ENCODE measurements around the gene CEBPE.

Gene CEBPE

GRCh38 chr14:23071244-23071920 lies 47.7 kb downstream of the CEBPE start:
- TF ChIP-seq, protein P1, sequence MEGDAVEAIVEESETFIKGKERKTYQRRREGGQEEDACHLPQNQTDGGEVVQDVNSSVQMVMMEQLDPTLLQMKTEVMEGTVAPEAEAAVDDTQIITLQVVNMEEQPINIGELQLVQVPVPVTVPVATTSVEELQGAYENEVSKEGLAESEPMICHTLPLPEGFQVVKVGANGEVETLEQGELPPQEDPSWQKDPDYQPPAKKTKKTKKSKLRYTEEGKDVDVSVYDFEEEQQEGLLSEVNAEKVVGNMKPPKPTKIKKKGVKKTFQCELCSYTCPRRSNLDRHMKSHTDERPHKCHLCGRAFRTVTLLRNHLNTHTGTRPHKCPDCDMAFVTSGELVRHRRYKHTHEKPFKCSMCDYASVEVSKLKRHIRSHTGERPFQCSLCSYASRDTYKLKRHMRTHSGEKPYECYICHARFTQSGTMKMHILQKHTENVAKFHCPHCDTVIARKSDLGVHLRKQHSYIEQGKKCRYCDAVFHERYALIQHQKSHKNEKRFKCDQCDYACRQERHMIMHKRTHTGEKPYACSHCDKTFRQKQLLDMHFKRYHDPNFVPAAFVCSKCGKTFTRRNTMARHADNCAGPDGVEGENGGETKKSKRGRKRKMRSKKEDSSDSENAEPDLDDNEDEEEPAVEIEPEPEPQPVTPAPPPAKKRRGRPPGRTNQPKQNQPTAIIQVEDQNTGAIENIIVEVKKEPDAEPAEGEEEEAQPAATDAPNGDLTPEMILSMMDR (IDR thresholded peaks at IDR 0.05), result no peak
- peak; percentile 78 for DNase-seq
- H3K4me3 Mint-ChIP-seq, result peak overlapping the region; percentile 97
- no peaks in the 10 kb centered on the region for H3K27me3 Mint-ChIP-seq (ENCODE audit: low read depth, poor library complexity)
- peaks cover 52% of the 10 kb centered on the region for H3K36me3 Mint-ChIP-seq (ENCODE audit: low read depth)
- H3K27ac Mint-ChIP-seq, result peak overlapping the region; percentile 97
- no peaks in the 10 kb centered on the region for H3K9me3 Mint-ChIP-seq
- H3K4me1 Mint-ChIP-seq, result peaks cover 60% of the 10 kb centered on the region

DNA sequence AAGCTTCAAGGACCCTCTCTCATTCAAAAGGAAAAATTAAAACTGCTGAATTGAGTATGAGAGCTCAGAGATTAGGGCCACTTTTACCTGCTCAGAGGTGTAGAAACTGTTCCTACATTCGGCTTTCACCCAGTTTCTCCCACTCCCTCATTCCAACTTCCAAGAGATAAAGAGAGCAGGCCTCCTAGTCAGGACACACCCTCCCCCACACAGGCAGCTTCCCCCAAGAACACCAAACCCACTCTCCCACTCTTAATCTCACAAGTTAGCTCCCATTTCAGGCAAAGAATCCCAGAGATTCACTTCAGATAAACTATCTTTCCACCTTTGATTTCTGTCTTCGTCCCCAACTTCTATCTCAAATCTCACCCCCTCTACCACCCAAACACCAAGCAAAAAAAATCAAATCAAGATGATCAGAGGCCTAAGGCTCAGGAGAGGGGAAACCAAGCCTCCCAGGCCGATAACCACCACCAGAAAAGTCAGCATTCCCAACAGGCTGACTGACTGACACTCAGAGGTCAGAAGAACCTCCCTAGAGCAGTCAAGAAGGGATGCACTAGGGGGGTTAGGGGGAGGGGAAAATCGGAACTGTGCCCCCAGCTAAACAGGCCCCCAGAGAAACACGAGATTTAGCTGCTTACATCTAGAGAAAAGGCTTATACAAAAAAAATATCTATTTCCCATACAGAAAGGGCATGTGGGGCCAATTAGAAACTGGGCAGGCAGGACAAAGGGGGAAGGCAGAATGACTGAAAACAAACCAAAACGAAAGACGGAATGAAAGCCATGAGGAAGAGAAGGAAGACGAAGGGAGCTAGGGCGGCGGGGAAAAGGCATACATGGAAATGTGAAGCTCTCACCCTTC lies 48.6 kb downstream of the CEBPE start:
- Mint-ChIP-seq H3K9me3 (no peaks in the 10 kb centered on the region), H3K36me3 (ENCODE audit: low read depth) (peaks cover 55% of the 10 kb centered on the region), H3K4me1 (peaks cover 68% of the 10 kb centered on the region), H3K27me3 (ENCODE audit: low read depth, poor library complexity) (no peaks in the 10 kb centered on the region), H3K4me3 (peak overlapping the region; percentile 97), H3K27ac (peak overlapping the region; percentile 97)
- TF ChIP-seq, protein P1 (IDR thresholded peaks at IDR 0.05), result no peak
- no peak for DNase-seq

GRCh38 chr14:23069413-23069806 lies 49.6 kb downstream of the CEBPE start:
- no peaks in the 10 kb centered on the region for H3K9me3 Mint-ChIP-seq
- no peaks in the 10 kb centered on the region for H3K27me3 Mint-ChIP-seq (ENCODE audit: low read depth, poor library complexity)
- H3K36me3 Mint-ChIP-seq (ENCODE audit: low read depth), result peaks cover 57% of the 10 kb centered on the region
- TF ChIP-seq, protein P1 (IDR thresholded peaks at IDR 0.05), result no peak
- H3K27ac Mint-ChIP-seq, result peak overlapping the region; percentile 96
- peak overlapping the region; percentile 97 for H3K4me3 Mint-ChIP-seq
- DNase-seq, result no peak
- peaks cover 66% of the 10 kb centered on the region for H3K4me1 Mint-ChIP-seq

DNA sequence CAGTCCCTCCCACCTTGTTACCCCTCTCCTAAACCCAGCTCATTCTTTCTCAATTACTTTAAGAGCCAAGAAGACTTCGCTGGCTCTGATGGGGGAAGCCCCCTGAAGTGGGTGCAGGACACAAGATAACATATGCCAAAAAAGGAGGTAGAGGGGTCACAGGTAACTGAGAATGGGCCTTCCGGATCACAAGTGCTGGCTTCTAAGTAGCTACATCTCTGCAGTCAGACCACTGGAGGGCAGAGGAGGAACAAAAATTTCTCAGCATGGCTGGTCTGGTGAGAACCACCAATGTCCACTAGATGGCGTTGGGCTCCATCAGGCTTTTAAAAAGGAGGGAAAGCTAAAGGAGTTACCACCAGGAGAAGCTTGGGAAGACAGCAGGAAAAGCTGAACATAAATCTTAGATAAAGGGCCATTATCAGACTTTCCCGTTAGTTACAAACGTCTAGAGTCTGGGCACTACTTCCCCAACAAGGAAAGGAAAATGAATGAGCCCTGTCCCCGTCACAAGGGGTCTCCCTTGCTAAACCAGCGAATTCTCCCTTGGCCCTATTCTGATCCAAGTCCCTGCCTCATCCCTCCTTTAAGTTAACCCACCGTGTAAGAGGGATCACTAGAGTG lies 50.2 kb downstream of the CEBPE start:
- Mint-ChIP-seq H3K27me3 (ENCODE audit: low read depth, poor library complexity) (no peaks in the 10 kb centered on the region), H3K27ac (peak overlapping the region; percentile 96), H3K4me3 (peak overlapping the region; percentile 97), H3K9me3 (no peaks in the 10 kb centered on the region), H3K36me3 (ENCODE audit: low read depth) (peaks cover 57% of the 10 kb centered on the region), H3K4me1 (peaks cover 70% of the 10 kb centered on the region)
- TF ChIP-seq, protein P1 (IDR thresholded peaks at IDR 0.05), result peak; percentile 98
- DNase-seq, result peak; percentile 82

DNA sequence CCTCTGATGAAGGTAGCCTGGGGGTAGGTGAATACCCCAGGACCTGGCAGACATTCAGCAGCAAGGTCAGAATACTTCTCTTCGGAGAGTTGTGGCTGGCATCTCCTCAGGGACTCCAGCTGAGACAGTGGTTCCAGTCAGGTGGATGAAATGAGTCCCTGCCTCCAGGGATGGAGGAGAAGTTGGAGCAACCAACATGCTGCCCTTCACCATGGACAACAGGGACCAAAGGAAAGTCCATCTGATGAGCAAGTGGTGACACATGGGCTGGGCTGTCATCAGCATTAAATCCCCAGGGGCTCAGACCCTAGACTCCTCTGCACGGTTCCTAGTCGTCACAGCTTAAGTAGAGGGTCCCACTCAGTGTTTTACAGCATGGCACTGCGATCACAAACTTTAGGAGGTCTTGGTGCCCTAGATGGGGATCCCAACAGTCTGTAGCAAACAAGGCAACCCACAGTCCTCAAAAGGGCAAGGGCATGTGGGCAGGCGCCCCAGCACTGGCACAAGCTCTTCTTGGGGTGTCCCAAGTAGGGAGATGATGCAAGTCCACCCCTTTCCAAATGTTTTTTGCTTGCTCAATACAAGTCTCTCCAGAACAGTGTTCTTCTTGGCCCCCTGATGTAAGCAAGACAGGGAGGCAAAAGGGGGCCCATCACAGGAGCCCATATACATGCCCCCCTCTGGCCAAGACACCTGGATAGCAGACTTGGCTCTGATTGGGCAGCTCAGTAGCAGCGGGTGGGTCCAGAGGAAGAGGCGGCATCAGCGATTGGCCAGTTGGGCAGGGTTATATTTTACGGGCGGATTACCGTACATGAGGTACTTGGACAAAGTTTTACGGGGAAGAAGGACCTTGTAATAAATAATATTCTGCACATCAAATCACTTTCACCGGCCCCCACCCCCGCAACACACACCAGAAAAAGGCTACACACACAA lies 50.9 kb downstream of the CEBPE start:
- H3K4me3 Mint-ChIP-seq, result peak overlapping the region; percentile 97
- peaks cover 62% of the 10 kb centered on the region for H3K36me3 Mint-ChIP-seq (ENCODE audit: low read depth)
- TF ChIP-seq, protein P1 (IDR thresholded peaks at IDR 0.05), result no peak
- H3K9me3 Mint-ChIP-seq, result no peaks in the 10 kb centered on the region
- peaks cover 75% of the 10 kb centered on the region for H3K4me1 Mint-ChIP-seq
- DNase-seq, result no peak
- no peaks in the 10 kb centered on the region for H3K27me3 Mint-ChIP-seq (ENCODE audit: low read depth, poor library complexity)
- no peak overlapping the region for H3K27ac Mint-ChIP-seq

Measured in nephron progenitor cell (in vitro differentiated cells).